Measurements from ENCODE around the gene SH3D21. TPM values are rescaled to one million over a fixed set of nuclear protein-coding genes. Genes with fewer than 3 reads are reported as not detected.

The SH3D21 gene
- total RNA-seq (1 to 10 TPM; 1.9 to 2.6 TPM), total RNA-seq (0.88 to 43.2 (median 5.8) reads per million in 172 experiments)
- 0.58 TPM for polyA plus RNA-seq (2013, experiment 1 of 2)
- 0.68 TPM for polyA plus RNA-seq (2013, experiment 2 of 2)

GRCh38 chr1:36306210-36306901, at the start of gene SH3D21:
SH3D21 (plus strand) TSS chr1:36306368; CDS start chr1:36306421, 53 bp downstream.
- no peaks in the 10 kb centered on the region for H3K27me3 Mint-ChIP-seq
- ChIA-PET POLR2A (interaction anchor here (0.6 to 2.2 kb wide), 13 partner anchors 13 to 376 kb away, joined by 3 to 19 read pairs (median 6); partner anchors contain the start of genes AGO3, EVA1B, MAP7D1 and STK40), CTCF (interaction anchor here (0.7 to 1.9 kb wide), 12 partner anchors 17 to 157 kb away, joined by 3 to 13 read pairs (median 4); partner anchors contain the start of genes EVA1B, LSM10 and TRAPPC3)
- peak within 1 kb of the TSS; percentile 78 for H3K27ac Mint-ChIP-seq
- H3K4me3 Mint-ChIP-seq: peak within 1 kb of the TSS; percentile 94
- peak within 1 kb of the TSS; percentile 64 for H3K4me3 ChIP-seq (ENCODE audit: low read length)
- H3K9me3 Mint-ChIP-seq: no peaks in the 10 kb centered on the region
- H3K4me1 ChIP-seq (ENCODE audit: insufficient read depth, low read length): peaks cover 24% of the 10 kb centered on the region
- peaks cover 31% of the 10 kb centered on the region for H3K36me3 ChIP-seq (ENCODE audit: insufficient read depth, low read length)
- intact Hi-C loops (cut with DNase I, micrococcal nuclease): loop anchor here (2.0 to 5.0 kb wide), 4 partner anchors 46 to 76 kb away; no protein-coding TSS in a partner anchor
- peaks cover 42% of the 10 kb centered on the region for H3K36me3 Mint-ChIP-seq (ENCODE audit: low read depth)
- TF ChIP-seq CTCF (IDR thresholded peaks at IDR 0.05): peak; percentile 23
- H3K27ac ChIP-seq (ENCODE audit: low read depth in 1 of 2, low read length in 2 of 2): peak within 1 kb of the TSS; percentile 34 to 45
- ATAC-seq (ENCODE audit: poor library complexity): peak; percentile 31
- peak in 12 of 14 experiments; percentile 33 to 76 (median 50) for DNase-seq
- H3K4me1 Mint-ChIP-seq (ENCODE audit: low read depth): peaks cover 16% of the 10 kb centered on the region
- H3K27me3 ChIP-seq (ENCODE audit: control insufficient read depth in 1 of 2, insufficient read depth in 2 of 2, low read length in 2 of 2): no peaks in the 10 kb centered on the region
- H3K9me3 ChIP-seq (ENCODE audit: control insufficient read depth in 1 of 2, insufficient read depth in 1 of 2, low read length in 2 of 2): no peaks in the 10 kb centered on the region

- peaks cover 34% of the 10 kb centered on the region for H3K36me3 ChIP-seq (ENCODE audit: insufficient read depth, low read length)
- peaks cover 56% of the 10 kb centered on the region for H3K4me1 Mint-ChIP-seq (ENCODE audit: low read depth)
Observed at GRCh38 chr1:36256558-36257374, 49.4 kb upstream of the SH3D21 start.

More at GRCh38 chr1:36256558-36257374, 49.4 kb upstream of the SH3D21 start:
- no peaks in the 10 kb centered on the region for H3K9me3 Mint-ChIP-seq
- no peaks in the 10 kb centered on the region for H3K27me3 Mint-ChIP-seq
- ATAC-seq (ENCODE audit: poor library complexity) (no peak), DNase-seq (no peak)
- Histone ChIP-seq H3K4me3 (ENCODE audit: low read length) (no peak overlapping the region), H3K4me1 (ENCODE audit: insufficient read depth, low read length) (peaks cover 8% of the 10 kb centered on the region), H3K27me3 (ENCODE audit: control insufficient read depth in 1 of 2, insufficient read depth in 2 of 2, low read length in 2 of 2) (no peaks in the 10 kb centered on the region), H3K27ac (ENCODE audit: low read depth in 1 of 2, low read length in 2 of 2) (no peak overlapping the region), H3K9me3 (ENCODE audit: control insufficient read depth in 1 of 2, insufficient read depth in 1 of 2, low read length in 2 of 2) (no peaks in the 10 kb centered on the region)
- TF ChIP-seq CTCF (IDR thresholded peaks at IDR 0.05): no peak
- H3K27ac Mint-ChIP-seq: no peak overlapping the region
- H3K36me3 Mint-ChIP-seq (ENCODE audit: low read depth): peaks cover 75% of the 10 kb centered on the region
- no peak overlapping the region for H3K4me3 Mint-ChIP-seq
- intact Hi-C loops (cut with DNase I, micrococcal nuclease): no loop called here
- CTCF ChIA-PET: no interaction called here
- POLR2A ChIA-PET: no interaction called here
